Measurements from ENCODE around the gene OR4C16.

Gene OR4C16

GRCh38 chr11:55571828-55572227 is at the start of gene OR4C16:
Gene OR4C16, plus strand, starts transcription at chr11:55572128. Its CDS starts 0 bp downstream, at chr11:55572128.
- DNase-seq, result no peak

- no peak for DNase-seq
Measured at GRCh38 chr11:55554169-55554568, 17.8 kb upstream of the OR4C16 start, which contains the start of gene OR4C15. Gene OR4C15, plus strand, starts transcription at chr11:55554469. Its CDS starts 0 bp downstream, at chr11:55554469.

GRCh38 chr11:55572548-55572947 is 620 bp downstream of the OR4C16 start:
- no peak for DNase-seq

- DNase-seq, result no peak
Measured at GRCh38 chr11:55607545-55607944, 35.6 kb downstream of the OR4C16 start, which contains the start of gene OR4C11. Gene OR4C11, minus strand, starts transcription at chr11:55607645. Its CDS starts 3,272 bp downstream, at chr11:55604373.

Measured in NCI-H1092 treated with DMSO at 0.1 percent for 48 hours (cell line).